ENCODE measurements around the gene WHRN.

Gene WHRN

DNA sequence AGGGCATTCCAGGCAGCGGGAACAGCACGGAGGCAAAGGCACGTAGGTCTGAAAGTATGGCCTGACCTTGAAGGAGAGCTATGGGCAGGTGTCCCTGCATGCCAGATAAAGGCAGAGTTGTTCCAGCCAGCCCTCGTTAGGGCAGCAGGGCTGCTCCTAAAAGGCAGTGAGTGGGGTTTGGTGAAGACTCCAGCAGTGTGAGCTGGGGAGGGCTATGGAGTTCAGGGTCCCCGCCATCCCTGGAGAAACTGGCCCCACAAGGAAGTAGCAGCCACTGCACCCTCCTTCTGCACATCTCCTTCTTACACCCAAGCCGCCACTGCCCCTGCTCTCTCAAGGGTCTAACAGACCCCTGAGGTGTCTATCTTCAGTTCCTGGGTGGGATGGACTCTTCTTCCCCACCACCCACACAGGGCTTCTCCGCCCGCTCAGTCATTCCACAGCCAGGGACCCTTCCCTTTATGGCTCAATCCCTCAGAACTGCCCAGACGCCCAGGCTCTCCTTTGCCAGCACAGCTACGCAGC, 118.8 kb downstream of the WHRN start:
- H3K9ac ChIP-seq, result no peak overlapping the region
- H3K4me2 ChIP-seq (ENCODE audit: low read length), result peak overlapping the region; percentile 6
- H3K4me1 ChIP-seq, result no peaks in the 10 kb centered on the region
- peak overlapping the region; percentile 64 for H3K27ac ChIP-seq
- H2AFZ ChIP-seq, result no peak overlapping the region
- TF ChIP-seq, protein P1, sequence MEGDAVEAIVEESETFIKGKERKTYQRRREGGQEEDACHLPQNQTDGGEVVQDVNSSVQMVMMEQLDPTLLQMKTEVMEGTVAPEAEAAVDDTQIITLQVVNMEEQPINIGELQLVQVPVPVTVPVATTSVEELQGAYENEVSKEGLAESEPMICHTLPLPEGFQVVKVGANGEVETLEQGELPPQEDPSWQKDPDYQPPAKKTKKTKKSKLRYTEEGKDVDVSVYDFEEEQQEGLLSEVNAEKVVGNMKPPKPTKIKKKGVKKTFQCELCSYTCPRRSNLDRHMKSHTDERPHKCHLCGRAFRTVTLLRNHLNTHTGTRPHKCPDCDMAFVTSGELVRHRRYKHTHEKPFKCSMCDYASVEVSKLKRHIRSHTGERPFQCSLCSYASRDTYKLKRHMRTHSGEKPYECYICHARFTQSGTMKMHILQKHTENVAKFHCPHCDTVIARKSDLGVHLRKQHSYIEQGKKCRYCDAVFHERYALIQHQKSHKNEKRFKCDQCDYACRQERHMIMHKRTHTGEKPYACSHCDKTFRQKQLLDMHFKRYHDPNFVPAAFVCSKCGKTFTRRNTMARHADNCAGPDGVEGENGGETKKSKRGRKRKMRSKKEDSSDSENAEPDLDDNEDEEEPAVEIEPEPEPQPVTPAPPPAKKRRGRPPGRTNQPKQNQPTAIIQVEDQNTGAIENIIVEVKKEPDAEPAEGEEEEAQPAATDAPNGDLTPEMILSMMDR (IDR thresholded peaks at IDR 0.05), result no peak
- peak overlapping the region; percentile 52 for H3K4me3 ChIP-seq (ENCODE audit: low read depth, low read length)
- no peaks in the 10 kb centered on the region for H3K36me3 ChIP-seq (ENCODE audit: control insufficient read depth, insufficient read depth, low read length)
- H3K27me3 ChIP-seq (ENCODE audit: control insufficient read depth, insufficient read depth, low read length), result no peaks in the 10 kb centered on the region
- H3K79me2 ChIP-seq, result no peaks in the 10 kb centered on the region
- no peaks in the 10 kb centered on the region for H3K9me3 ChIP-seq (ENCODE audit: control insufficient read depth, low read length)

DNA sequence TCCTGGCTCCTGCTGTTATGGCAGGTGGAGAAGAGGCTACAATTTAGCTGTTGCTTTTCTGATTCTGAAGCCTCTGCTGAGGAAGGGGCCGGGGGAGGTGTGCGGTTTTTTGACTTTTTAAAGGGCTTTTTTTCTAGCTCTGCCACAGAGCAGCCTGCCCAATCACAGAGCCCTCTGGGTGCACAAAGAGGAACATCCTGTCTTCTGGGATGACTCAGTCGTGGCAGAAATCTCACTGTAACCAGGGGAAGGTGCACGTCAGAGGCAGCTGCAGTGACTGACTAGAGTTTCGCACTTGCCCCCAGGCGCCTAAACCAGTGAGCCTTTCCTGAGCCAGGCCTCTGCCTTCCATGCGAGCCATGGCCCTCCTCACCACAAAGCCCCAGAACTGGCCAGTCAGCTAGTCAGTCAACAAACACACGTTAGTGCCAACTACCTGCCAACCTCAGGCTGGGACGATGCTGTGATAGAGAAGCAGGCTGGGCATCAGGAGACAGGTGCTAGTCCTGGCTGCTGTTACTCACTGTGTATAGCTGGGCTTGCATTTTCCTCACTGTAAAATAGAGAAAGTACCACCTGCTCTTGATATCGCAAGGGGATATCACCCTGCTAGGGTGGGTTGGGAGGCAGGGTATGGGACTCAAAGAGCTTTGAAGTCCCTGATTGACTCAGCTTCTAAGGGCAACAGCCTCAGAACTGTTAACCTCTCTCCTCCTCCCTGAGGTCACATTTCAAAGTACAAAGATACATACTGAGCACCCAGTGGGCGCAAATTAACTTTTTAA, 119.7 kb downstream of the WHRN start:
- Histone ChIP-seq H3K4me3 (ENCODE audit: low read depth, low read length) (no peak overlapping the region), H3K79me2 (no peaks in the 10 kb centered on the region), H3K4me2 (ENCODE audit: low read length) (no peak overlapping the region), H3K27ac (peak overlapping the region; percentile 64), H3K9ac (no peak overlapping the region), H3K4me1 (no peaks in the 10 kb centered on the region), H3K27me3 (ENCODE audit: control insufficient read depth, insufficient read depth, low read length) (no peaks in the 10 kb centered on the region), H3K9me3 (ENCODE audit: control insufficient read depth, low read length) (no peaks in the 10 kb centered on the region), H2AFZ (no peak overlapping the region), H3K36me3 (ENCODE audit: control insufficient read depth, insufficient read depth, low read length) (no peaks in the 10 kb centered on the region)
- TF ChIP-seq, protein P1 (IDR thresholded peaks at IDR 0.05), result no peak

DNA sequence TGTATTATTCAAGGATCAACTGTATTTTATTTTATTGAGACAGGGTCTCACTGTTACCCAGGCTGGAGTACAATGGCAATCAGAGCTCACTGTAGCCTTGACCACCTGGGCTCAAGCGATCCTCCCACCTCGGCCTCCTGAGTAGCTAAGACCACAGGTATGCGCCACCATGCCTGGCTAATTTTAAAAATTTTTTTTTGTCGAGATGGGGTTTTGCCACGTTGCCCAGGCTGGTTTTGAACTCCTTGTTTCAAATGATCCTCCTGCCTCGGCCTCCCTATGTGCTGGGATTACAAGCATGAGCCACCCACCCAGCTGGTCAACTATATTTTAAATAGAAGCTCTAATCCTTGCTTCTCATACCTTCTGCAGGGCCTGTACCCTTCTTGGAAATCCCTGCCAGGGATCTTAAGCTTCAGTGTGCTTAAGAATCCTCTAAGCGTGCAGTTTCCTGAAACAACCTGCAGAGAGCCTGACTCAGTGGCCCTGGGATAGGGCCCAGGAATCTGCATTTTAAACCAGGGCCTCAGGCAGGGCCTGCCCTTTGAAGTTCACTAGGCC, 120.4 kb downstream of the WHRN start:
- Histone ChIP-seq H3K27ac (no peak overlapping the region), H3K4me3 (ENCODE audit: low read depth, low read length) (no peak overlapping the region), H3K9ac (no peak overlapping the region), H3K9me3 (ENCODE audit: control insufficient read depth, low read length) (no peaks in the 10 kb centered on the region), H3K79me2 (no peaks in the 10 kb centered on the region), H3K27me3 (ENCODE audit: control insufficient read depth, insufficient read depth, low read length) (no peaks in the 10 kb centered on the region), H2AFZ (no peak overlapping the region), H3K4me1 (no peaks in the 10 kb centered on the region), H3K4me2 (ENCODE audit: low read length) (no peak overlapping the region), H3K36me3 (ENCODE audit: control insufficient read depth, insufficient read depth, low read length) (no peaks in the 10 kb centered on the region)
- TF ChIP-seq, protein P1 (IDR thresholded peaks at IDR 0.05), result no peak

DNA sequence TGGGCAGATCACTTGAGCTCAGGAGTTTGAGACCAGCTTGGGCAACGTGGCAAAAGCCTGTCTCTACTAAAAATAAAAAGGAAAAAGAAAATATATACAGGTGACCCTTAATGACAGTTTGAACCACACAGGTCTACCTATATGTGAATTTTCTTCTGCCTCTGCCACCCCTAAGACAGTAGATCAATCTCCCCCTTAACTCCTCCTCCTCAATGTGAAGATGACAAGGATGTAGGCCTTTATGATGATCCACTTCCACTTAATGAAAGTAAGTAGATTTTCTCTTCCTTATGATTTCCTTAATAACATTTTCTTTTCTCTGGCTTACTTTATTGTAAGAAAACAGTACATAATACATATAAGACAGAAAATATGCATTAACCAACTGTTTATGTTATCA, 120.9 kb downstream of the WHRN start:
- H3K27ac ChIP-seq, result no peak overlapping the region
- no peaks in the 10 kb centered on the region for H3K36me3 ChIP-seq (ENCODE audit: control insufficient read depth, insufficient read depth, low read length)
- H3K4me1 ChIP-seq, result no peaks in the 10 kb centered on the region
- TF ChIP-seq, protein P1 (IDR thresholded peaks at IDR 0.05), result no peak
- no peaks in the 10 kb centered on the region for H3K79me2 ChIP-seq
- H3K4me2 ChIP-seq (ENCODE audit: low read length), result no peak overlapping the region
- H3K9ac ChIP-seq, result no peak overlapping the region
- H3K9me3 ChIP-seq (ENCODE audit: control insufficient read depth, low read length), result no peaks in the 10 kb centered on the region
- no peak overlapping the region for H3K4me3 ChIP-seq (ENCODE audit: low read depth, low read length)
- H3K27me3 ChIP-seq (ENCODE audit: control insufficient read depth, insufficient read depth, low read length), result no peaks in the 10 kb centered on the region
- no peak overlapping the region for H2AFZ ChIP-seq

All from parathyroid adenoma (tissue), 2 donors.